Ishikawa (cell line): ENCODE measurements around the gene TUBGCP6.

ENCODE experiments used
- CEBPB ChIP-seq: IDR thresholded peaks from 2 replicates; pipeline ENCODE4 v1.6.1; 2012
- CREB1 ChIP-seq: IDR thresholded peaks from 2 replicates; pipeline ENCODE4 v1.6.1; 2012; ENCODE audit warnings: low read depth
- EGR1 ChIP-seq: IDR thresholded peaks from 2 replicates; pipeline ENCODE4 v1.6.1; 2012
- EP300 ChIP-seq: IDR thresholded peaks from 2 replicates; pipeline ENCODE4 v1.6.1; 2012; ENCODE audit warnings: borderline replicate concordance
- FOXM1 ChIP-seq: IDR thresholded peaks from 2 replicates; pipeline ENCODE4 v1.6.1; 2012; ENCODE audit warnings: low read depth, borderline replicate concordance
- MAX ChIP-seq: IDR thresholded peaks from 2 replicates; pipeline ENCODE4 v1.6.1; 2012
- NFIC ChIP-seq: IDR thresholded peaks from 2 replicates; pipeline ENCODE4 v1.6.1; 2012
- RAD21 ChIP-seq: IDR thresholded peaks from 2 replicates; pipeline ENCODE4 v1.6.1; 2012; ENCODE audit warnings: low read depth
- REST ChIP-seq: IDR thresholded peaks from 2 replicates; pipeline ENCODE4 v1.6.1; 2012; ENCODE audit warnings: low read depth, mild to moderate bottlenecking
- TAF1 ChIP-seq: IDR thresholded peaks from 2 replicates; pipeline ENCODE4 v1.6.1; 2012; ENCODE audit warnings: low read depth, mild to moderate bottlenecking
- TCF12 ChIP-seq: IDR thresholded peaks from 2 replicates; pipeline ENCODE4 v1.6.1; 2012; ENCODE audit warnings: low read depth
- TEAD4 ChIP-seq: IDR thresholded peaks from 2 replicates; pipeline ENCODE4 v1.6.1; 2012
- USF1 ChIP-seq: IDR thresholded peaks from 2 replicates; pipeline ENCODE4 v1.6.1; 2012
- YY1 ChIP-seq: IDR thresholded peaks from 2 replicates; pipeline ENCODE4 v1.6.1; 2012; ENCODE audit warnings: low read depth
- ZBTB7A ChIP-seq: IDR thresholded peaks from 2 replicates; pipeline ENCODE4 v1.6.1; 2012; ENCODE audit warnings: low read depth

TUBGCP6 gene

GRCh38 chr22:50280022-50280707 lies 35.3 kb upstream of the TUBGCP6 start:
- TF ChIP-seq RAD21 (no peak), CEBPB (no peak), TCF12 (no peak), FOXM1 (no peak), USF1 (no peak), EP300 (no peak), EGR1 (no peak), TAF1 (no peak), MAX (no peak), CREB1 (no peak), YY1 (no peak), NFIC (no peak), TEAD4 (no peak), ZBTB7A (no peak), REST (no peak)

- TF ChIP-seq EP300 (no peak), RAD21 (no peak), USF1 (no peak), CEBPB (no peak), MAX (no peak), CREB1 (no peak), REST (no peak), YY1 (no peak), ZBTB7A (no peak), EGR1 (no peak), TCF12 (no peak), FOXM1 (no peak), TAF1 (no peak), TEAD4 (no peak), NFIC (no peak)
Observed at GRCh38 chr22:50278956-50279619, 34.3 kb upstream of the TUBGCP6 start.

- TF ChIP-seq EGR1 (no peak), TCF12 (no peak), TAF1 (no peak), CREB1 (no peak), MAX (no peak), EP300 (no peak)
Observed at GRCh38 chr22:50278461-50278860, 33.6 kb upstream of the TUBGCP6 start.

GRCh38 chr22:50277761-50278160 lies 32.9 kb upstream of the TUBGCP6 start:
- TF ChIP-seq TAF1 (no peak), TCF12 (no peak), RAD21 (peak; percentile 22; the same call in 1 of the 2 replicates), ZBTB7A (0 out of 2 replicates have a peak, but pooled peaks have one; percentile 23), CEBPB (no peak), TEAD4 (no peak), USF1 (no peak), MAX (no peak)
